Effector CD4-positive, alpha-beta T cell (primary cell): ENCODE data around the gene CCDC106.

ENCODE experiments used
- DNase-seq: peaks from one replicate; pipeline ENCODE4 v3.0.0-alpha.2; 2020

Gene CCDC106

GRCh38 chr19:55637534-55637933, 10.5 kb upstream of the CCDC106 start:
- no peak for DNase-seq

DNA sequence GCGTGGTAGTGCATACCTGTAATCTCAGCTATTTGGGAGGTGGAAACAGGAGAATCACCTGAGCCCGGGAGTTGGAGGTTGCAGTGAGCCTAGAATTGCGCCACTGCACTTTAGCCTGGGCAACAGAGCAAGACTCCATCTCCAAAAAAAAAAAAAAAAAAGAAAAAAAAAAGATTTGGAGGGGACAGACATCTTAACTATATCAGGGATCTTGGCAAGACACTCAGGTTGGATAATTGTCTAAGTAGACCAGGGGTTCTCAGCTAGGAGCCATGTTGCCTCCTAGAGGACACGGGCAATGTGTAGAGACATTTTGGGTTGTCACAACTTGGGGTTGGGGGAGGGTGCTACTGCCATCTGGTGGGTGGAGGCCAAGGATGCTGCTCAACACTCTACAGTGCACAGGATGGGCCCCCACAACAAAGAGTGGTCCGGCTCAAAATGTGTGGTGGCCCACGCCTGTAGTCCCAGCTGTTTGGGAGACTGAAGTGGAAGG, 9.1 kb upstream of the CCDC106 start:
- no peak for DNase-seq

GRCh38 chr19:55640043-55640576, 7.9 kb upstream of the CCDC106 start:
- DNase-seq: peak; percentile 62

- no peak for DNase-seq
These were observed 7.2 kb upstream of the CCDC106 start, which contains the start of gene ZNF580 for GRCh38 chr19:55640577-55641425. Gene ZNF580 (plus strand): TSS chr19:55641002. CDS start chr19:55642509, 1,507 bp downstream.

GRCh38 chr19:55641426-55642152, 6.4 kb upstream of the CCDC106 start:
- no peak for DNase-seq

- DNase-seq: no peak
These were observed 5.6 kb upstream of the CCDC106 start for GRCh38 chr19:55642153-55643002.

GRCh38 chr19:55643003-55643886, 4.8 kb upstream of the CCDC106 start, which contains the start of gene ZNF581:
Gene ZNF581 (plus strand): TSS chr19:55643649. CDS start chr19:55644572, 923 bp downstream.
- peak; percentile 71 for DNase-seq

DNA sequence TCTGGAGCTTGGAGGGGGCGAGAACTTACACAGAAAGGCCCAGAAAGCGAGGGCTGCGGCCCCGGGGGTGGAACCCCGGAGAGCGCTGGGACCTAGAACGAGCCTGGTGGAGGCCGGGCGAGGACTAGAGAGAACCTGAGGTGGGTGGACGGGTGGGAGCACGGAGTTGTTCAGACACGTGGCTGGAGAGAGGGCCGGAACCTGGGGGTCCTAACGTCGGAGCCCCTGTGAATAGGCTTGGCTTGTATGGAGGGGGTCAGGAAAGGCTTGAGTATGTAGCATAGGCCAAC, 4.2 kb upstream of the CCDC106 start:
- no peak for DNase-seq

DNA sequence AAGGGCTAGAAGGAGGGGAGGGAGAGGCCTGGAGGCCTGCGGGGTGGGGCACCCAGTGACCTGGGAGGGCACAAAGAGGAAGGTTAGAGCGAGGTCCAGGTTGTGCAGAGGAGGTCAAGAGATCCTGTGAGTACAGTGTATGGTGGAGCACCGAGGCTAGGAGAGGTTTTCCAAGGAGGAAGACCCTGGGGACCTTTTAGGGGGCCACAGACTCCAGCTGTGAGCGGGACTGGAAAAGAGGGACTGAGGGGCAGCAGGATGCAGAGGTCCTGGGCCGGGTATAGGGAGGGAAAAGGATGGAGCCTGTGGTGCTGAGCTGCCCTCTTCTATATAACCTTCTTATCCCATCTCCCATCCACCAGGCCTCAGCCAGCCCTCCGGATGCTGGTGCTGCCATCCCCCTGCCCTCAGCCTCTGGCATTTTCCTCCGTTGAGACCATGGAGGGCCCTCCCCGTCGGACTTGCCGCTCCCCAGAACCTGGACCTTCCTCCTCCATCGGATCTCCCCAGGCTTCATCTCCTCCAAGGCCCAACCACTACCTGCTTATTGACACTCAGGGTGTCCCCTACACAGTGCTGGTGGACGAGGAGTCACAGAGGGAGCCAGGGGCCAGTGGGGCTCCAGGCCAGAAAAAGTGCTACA, 3.7 kb upstream of the CCDC106 start:
- DNase-seq: no peak

DNA sequence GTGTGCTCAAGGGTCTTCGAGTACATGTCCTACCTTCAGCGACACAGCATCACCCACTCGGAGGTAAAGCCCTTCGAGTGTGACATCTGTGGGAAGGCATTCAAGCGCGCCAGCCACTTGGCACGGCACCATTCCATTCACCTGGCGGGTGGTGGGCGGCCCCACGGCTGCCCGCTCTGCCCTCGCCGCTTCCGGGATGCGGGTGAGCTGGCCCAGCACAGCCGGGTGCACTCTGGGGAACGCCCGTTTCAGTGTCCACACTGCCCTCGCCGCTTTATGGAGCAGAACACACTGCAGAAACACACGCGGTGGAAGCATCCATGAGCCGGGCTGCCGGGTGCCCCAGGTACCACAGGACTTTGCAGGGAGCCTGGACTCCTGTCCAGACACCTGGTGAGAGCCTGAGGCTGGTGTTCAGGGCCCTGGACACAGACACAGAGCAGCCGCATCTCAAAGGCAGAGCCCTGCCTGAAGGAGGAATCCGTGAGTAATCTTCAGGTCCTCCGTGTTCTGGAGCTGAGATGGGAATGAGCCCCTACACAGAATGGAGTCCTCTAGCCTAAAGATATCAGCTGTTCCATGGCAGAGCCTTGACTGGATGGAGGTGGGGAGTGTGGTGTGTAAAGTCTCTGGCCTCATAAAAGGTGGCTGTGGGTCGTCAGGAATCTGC, 3.0 kb upstream of the CCDC106 start:
- DNase-seq: no peak

DNA sequence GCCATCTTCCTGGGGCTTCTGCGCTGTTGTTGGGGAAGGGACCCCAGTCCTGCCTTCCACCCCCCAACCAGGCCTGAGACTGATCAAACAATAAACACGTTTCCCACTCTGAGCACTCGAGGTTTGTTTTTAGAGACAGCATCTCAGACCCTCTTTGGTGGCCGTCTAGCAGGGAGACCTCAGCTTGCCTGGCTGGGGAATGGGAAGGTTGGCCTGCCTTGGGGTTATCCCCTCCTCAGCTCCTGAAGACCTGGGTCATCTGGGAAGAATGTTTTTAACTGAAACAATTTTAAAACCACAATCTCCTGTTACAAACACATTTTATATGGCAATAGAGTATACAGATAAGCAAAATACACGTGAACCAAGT, 2.5 kb upstream of the CCDC106 start:
- no peak for DNase-seq

DNA sequence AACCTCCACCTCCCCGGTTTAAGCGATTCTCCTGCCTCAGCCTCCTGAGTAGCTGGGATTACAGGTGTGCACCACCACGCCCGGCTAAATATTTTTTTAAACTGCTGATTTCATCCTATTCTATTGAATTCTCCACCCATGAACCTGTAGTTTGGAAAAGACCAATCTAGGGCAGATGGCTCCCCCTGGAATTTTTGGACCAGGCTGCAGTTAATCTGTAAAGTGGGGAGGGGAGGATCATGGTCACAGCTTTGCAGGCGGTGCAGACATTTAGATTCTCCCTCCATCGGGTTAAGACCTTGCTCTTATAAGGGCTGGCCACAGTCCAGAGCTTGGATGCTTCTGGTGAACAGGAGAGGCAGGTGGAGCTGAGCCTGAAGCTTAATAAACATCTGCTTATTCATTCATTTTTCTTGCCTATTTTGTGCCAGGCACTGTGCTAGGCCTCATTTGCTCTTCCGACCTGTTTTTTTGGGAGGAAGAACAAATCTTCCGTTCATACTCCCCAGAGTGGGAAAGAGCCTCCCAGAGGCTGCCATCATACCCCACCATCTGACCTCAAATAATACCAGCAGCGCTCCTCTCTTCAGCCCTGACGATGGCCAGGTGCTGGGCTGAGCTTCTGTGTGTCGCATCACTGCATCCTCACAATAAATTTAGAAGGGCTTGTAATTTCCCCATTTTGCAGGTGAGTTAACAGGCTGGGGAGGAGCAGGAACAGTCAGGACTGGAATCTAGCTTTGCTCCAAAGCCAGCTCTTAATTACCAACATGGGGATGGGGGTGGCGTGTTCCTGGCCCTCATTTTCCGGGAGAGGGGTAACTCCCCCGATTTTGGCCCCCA, 902 bp upstream of the CCDC106 start:
- no peak for DNase-seq

DNA sequence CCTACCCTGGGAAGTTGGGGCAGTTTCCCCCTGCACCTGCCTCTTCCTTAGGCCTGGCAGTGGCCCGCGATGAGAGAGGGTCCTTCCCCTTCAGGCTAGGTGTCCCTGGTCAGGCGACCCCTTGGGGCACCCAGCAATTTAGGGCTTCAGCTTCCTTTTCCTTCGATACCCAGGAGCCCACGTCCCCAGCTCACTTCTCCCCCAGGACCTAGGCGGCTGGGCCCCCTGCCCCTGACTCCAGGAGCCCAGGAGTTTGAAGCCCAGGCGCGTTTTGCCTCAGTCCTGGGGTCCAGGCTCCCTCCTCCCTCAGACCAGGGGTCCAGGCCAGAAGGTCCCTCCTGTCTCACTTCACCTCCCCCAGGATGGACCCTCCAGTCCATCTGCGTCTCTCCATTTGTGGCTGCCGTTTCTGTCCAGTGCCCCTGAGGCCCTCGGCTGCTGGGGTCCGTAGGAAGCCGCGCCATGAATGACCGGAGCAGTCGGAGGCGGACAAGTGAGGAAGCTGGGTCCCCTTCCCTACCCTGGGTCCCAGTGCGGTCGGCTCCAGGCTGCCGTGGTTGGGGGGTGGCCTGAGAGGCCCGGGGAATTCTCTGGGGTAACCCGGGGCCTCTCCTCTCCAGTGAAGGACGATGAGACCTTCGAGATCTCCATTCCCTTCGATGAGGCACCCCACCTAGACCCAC, 714 bp downstream of the CCDC106 start:
- DNase-seq: no peak

DNA sequence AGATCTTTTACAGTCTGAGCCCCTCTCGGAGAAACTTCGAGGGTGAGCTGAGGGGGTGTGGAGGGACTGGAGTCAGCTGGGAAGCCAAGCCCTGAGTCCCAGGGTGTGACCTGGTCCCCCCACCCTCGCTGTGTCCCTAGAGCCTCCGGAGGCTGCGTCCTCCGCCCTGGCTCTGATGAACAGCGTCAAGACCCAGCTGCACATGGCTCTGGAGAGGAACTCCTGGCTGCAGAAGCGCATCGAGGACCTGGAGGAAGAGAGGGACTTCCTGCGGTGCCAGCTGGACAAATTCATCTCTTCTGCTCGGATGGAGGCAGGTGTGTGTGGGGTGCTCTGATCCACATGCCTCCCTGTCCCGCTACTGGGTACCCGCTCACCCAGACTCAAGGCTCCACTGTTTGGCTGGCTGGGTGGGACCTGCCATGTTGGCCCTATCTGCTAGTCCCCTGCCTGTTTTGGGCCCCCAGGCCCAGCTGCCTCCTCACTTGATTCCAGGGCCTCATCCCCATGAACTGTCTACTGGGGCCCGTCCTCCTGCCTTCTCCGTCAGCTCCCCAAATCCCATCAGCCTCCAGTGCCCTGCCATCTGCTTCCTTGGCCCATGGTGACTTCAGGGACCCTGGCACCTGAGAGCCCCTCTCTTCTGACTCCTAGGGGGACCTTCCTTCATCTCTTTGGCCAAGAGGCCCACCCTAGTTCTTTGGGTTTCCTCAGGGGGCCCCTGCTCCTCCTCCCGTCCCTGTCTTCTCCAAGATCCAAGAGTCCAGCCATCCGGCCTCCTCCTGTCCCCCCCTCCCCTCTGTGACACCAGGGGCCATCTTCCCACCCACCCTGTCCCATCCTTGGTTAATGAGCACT, 1.5 kb downstream of the CCDC106 start:
- DNase-seq: no peak

DNA sequence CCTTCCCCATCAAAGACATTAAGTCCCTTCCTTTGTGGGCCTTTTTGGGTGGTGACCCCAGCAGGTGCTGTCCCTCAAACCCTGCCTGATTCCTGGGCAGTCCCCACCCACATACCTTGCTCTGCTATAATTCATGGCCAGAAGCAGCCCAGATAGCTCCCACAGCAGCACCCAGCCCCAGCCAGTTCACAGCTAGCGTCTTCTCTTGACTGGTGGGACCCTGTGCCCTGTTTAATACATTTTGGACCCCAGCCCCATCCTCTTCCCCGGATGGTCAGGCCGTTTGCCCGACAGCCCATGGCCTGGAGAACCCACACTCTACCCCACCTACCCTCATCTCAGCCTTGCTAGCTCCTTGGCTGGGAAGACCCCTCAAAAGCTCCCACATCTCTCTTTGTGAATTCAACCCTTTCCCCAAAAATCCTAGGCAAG, 2.1 kb downstream of the CCDC106 start:
- DNase-seq: no peak

DNA sequence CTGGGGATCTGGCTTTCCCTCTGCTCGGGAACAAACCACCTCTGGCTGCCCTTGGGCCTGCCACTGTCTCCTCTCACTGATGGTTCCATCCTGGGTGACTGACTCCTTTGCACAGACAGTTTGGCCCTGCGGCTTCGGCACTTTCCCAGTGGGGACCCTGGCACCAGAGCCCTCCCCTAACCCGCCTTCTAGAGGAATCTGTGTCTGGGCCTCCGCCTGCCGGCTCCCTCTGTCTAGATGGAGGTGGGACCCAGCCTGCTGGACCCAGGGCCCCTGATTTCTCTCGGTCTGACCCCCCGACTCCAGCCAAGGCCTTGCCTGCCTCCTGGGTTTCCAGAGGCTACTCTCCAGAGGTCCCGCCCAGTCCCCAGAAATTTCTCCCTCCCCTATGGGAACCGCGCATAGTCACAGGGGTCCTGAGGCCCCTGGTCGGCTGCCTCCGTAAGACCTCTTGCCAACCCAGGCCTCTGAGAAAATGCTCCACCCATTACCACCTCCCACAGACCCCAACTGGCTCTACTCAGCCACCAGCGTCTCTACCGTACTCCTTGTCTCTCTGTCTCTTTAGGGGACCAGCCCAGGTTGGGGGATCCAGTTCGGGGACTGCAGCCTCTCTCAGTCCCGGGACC, 2.7 kb downstream of the CCDC106 start:
- DNase-seq: no peak

GRCh38 chr19:55651236-55651635, 3.2 kb downstream of the CCDC106 start:
- DNase-seq: no peak
